CD4-positive, alpha-beta T cell treated with Interleukin-6 for 4 hours (primary cell): ENCODE measurements around the gene TPBG.
"Not testable (repeated sequence)": the region's sequence is repeated elsewhere in the genome, so short reads cannot be mapped to it uniquely, and the experiment has no call there.

Experiments used
- DNase-seq: peaks from one replicate; pipeline ENCODE4 v3.0.0-alpha.2; 2020; ENCODE audit warnings: mixed read lengths

The TPBG gene

GRCh38 chr6:82376636-82377035 is 13.0 kb downstream of the TPBG start:
- DNase-seq, result no peak

GRCh38 chr6:82380566-82381185 is 17.1 kb downstream of the TPBG start:
- no peak for DNase-seq

GRCh38 chr6:82381278-82381677 is 17.7 kb downstream of the TPBG start:
- DNase-seq, result no peak

GRCh38 chr6:82385102-82385501 is 21.5 kb downstream of the TPBG start:
- DNase-seq, result no peak

GRCh38 chr6:82385546-82385945 is 21.9 kb downstream of the TPBG start:
- no peak for DNase-seq

GRCh38 chr6:82385961-82386360 is 22.3 kb downstream of the TPBG start:
- DNase-seq, result no peak

- not testable (repeated sequence) for DNase-seq
These were observed 31.2 kb downstream of the TPBG start for GRCh38 chr6:82394770-82395169.

- no peak for DNase-seq
These were observed 33.5 kb downstream of the TPBG start for GRCh38 chr6:82396964-82397751.

- DNase-seq, result no peak
These were observed 34.5 kb downstream of the TPBG start for GRCh38 chr6:82397962-82398692.

GRCh38 chr6:82408952-82409431 is 45.4 kb downstream of the TPBG start:
- DNase-seq, result no peak

- no peak for DNase-seq
These were observed 46.6 kb downstream of the TPBG start for GRCh38 chr6:82410151-82410648.

- no peak for DNase-seq
These were observed 50.3 kb downstream of the TPBG start for GRCh38 chr6:82413868-82414267.

- DNase-seq, result no peak
These were observed 52.2 kb downstream of the TPBG start for GRCh38 chr6:82415820-82416219.

- no peak for DNase-seq
These were observed 52.7 kb downstream of the TPBG start for GRCh38 chr6:82416346-82416745.
